GM23338 (cell line): ENCODE results near the gene CEP250. TPM values are rescaled to one million over a fixed set of nuclear protein-coding genes. Genes with fewer than 3 reads are reported as not detected.
A peak's percentile ranks its signal among the peaks of the same experiment; 100 is the strongest.

Experiments used
- ATAC-seq: fragments of 200-7000 bp; cut with Tn5 transposase; 3 replicates; pipeline ENCODE4 v1.9.1; 2020
- DNase-seq: peaks from one replicate; pipeline ENCODE4 v3.0.0-alpha.2; 2015; ENCODE audit warnings: low spot score
- H2AFZ ChIP-seq: fragments of 200-600 bp; sonication (generic); 2 replicates; pipeline ENCODE4 v1.8.0; 2016; ENCODE audit warnings: antibody characterized with exemption, mild to moderate bottlenecking, moderate library complexity
- H3F3A ChIP-seq: fragments of 200-600 bp; sonication (generic); replicated peaks from 2 replicates; pipeline ENCODE4 v1.8.0; 2017; ENCODE audit warnings: antibody characterized with exemption, mixed run types, low read depth
- H3K27ac ChIP-seq: fragments of 200-600 bp; sonication (generic); 2 replicates; pipeline ENCODE4 v1.6.1; 2016; ENCODE audit warnings: low read depth
- H3K27me3 ChIP-seq: fragments of 200-600 bp; sonication (generic); 2 replicates; pipeline ENCODE4 v1.8.0; 2016; ENCODE audit warnings: mild to moderate bottlenecking, mixed run types, moderate library complexity; ENCODE audit not compliant: insufficient read depth
- H3K36me3 ChIP-seq: fragments of 200-600 bp; sonication (generic); 2 replicates; pipeline ENCODE4 v1.8.0; 2016; ENCODE audit warnings: mild to moderate bottlenecking; ENCODE audit not compliant: insufficient read depth
- H3K4me1 ChIP-seq: fragments of 200-600 bp; sonication (generic); 2 replicates; pipeline ENCODE4 v1.8.0; 2016; ENCODE audit warnings: mild to moderate bottlenecking, moderate library complexity; ENCODE audit not compliant: insufficient read depth
- H3K4me2 ChIP-seq: fragments of 200-600 bp; sonication (generic); 2 replicates; pipeline ENCODE4 v1.7.1; 2017; ENCODE audit warnings: mixed run types
- H3K4me3 ChIP-seq: fragments of 200-600 bp; sonication (generic); 2 replicates; pipeline ENCODE4 v1.6.1; 2016; ENCODE audit warnings: mixed run types
- H3K79me2 ChIP-seq: fragments of 200-600 bp; sonication (generic); replicated peaks from 2 replicates; pipeline ENCODE4 v1.8.0; 2017; ENCODE audit warnings: mild to moderate bottlenecking; ENCODE audit not compliant: insufficient read depth
- H3K9me2 ChIP-seq: fragments of 200-600 bp; sonication (generic); 2 replicates; pipeline ENCODE4 v1.8.0; 2017; ENCODE audit not compliant: insufficient read depth
- H4K20me1 ChIP-seq: fragments of 200-600 bp; sonication (generic); replicated peaks from 2 replicates; pipeline ENCODE4 v1.8.0; 2017; ENCODE audit warnings: mild to moderate bottlenecking; ENCODE audit not compliant: insufficient read depth
- H3K27ac Mint-ChIP-seq: 2 replicates; pipeline ENCODE4 v1.8.0; 2020; ENCODE audit warnings: inconsistent platforms, mild to moderate bottlenecking, moderate library complexity, mixed read lengths
- H3K27me3 Mint-ChIP-seq: 3 replicates; pipeline ENCODE4 v1.8.0; 2022; ENCODE audit warnings: low read depth, mild to moderate bottlenecking, moderate library complexity, mixed read lengths, inconsistent platforms; ENCODE audit not compliant: insufficient read depth, poor library complexity
- H3K36me3 Mint-ChIP-seq: 3 replicates; pipeline ENCODE4 v1.8.0; 2021; ENCODE audit warnings: low read depth, mild to moderate bottlenecking, inconsistent platforms, moderate library complexity, mixed read lengths
- H3K4me1 Mint-ChIP-seq: 3 replicates; pipeline ENCODE4 v1.8.0; 2020; ENCODE audit warnings: mild to moderate bottlenecking, inconsistent platforms, mixed read lengths
- H3K4me3 Mint-ChIP-seq: 3 replicates; pipeline ENCODE4 v1.8.0; 2021; ENCODE audit warnings: moderate library complexity, mild to moderate bottlenecking, inconsistent platforms, mixed read lengths
- H3K9me3 Mint-ChIP-seq: 3 replicates; pipeline ENCODE4 v1.8.0; 2020; ENCODE audit warnings: moderate library complexity, mild to moderate bottlenecking, inconsistent platforms, mixed read lengths
- EZH2phosphoT487 ChIP-seq: fragments of 200-600 bp; sonication (generic); IDR thresholded peaks from one replicate; pipeline ENCODE4 v1.8.1; 2018; ENCODE audit warnings: antibody characterized with exemption; ENCODE audit not compliant: unreplicated experiment
- NANOG ChIP-seq: IDR thresholded peaks from 2 replicates; pipeline ENCODE4 v1.6.1; 2016; ENCODE audit warnings: antibody characterized with exemption, borderline replicate concordance
- POLR2AphosphoS5 ChIP-seq: IDR thresholded peaks from 2 replicates; pipeline ENCODE4 v1.6.1; 2016; ENCODE audit warnings: antibody characterized with exemption, low read depth
- ZNF114 ChIP-seq: fragments of 250-450 bp; sonication (Bioruptor Pico); IDR thresholded peaks from 2 replicates; pipeline ENCODE4 v1.5.0; 2020; ENCODE audit warnings: mild to moderate bottlenecking, moderate library complexity
- ZNF331 ChIP-seq: fragments of 250-450 bp; sonication (Bioruptor Pico); IDR thresholded peaks from 2 replicates; pipeline ENCODE4 v1.5.0; 2020; ENCODE audit warnings: low read depth, mild to moderate bottlenecking, moderate library complexity
- polyA plus RNA-seq: library from polyadenylated mRNA; unstranded; fragments of >200 nt; fragmentation: Nextera tagmentation; extraction: Ambion mirVana; gene quantifications from 2 replicates; pipeline ENCODE4 v1.2.1, GENCODE V29; 2016
- total RNA-seq: library from RNA; depleted of rRNA; stranded (reverse); fragments of >200 nt; shearing (Covaris generic); gene quantifications from 2 replicates; pipeline ENCODE4 v1.2.3, GENCODE V29; 2014
- TF ChIP-seq, protein P1 (sequence below): IDR thresholded peaks from one replicate; pipeline ENCODE4 v1.6.1; 2018; ENCODE audit warnings: antibody characterized with exemption; ENCODE audit not compliant: unreplicated experiment
- TF ChIP-seq, protein P2 (sequence below): IDR thresholded peaks from 2 replicates; pipeline ENCODE4 v1.6.1; 2016; ENCODE audit warnings: antibody characterized with exemption
- TF ChIP-seq, protein P3 (sequence below), 2 experiments: fragments of 200-600 bp in 1 of 2; sonication (generic) in 1 of 2; conservative IDR thresholded peaks; 2 replicates each; pipeline versions ENCODE4 v1.5.1 to v1.6.1; 2016 to 2017; ENCODE audit warnings: antibody characterized with exemption in 2 of 2, low read depth in 2 of 2, mild to moderate bottlenecking in 2 of 2, moderate library complexity in 1 of 2

Gene CEP250
- total and polyA plus RNA-seq, 2 experiments from 2014 or later: 28.0 to 29.1 TPM

DNA sequence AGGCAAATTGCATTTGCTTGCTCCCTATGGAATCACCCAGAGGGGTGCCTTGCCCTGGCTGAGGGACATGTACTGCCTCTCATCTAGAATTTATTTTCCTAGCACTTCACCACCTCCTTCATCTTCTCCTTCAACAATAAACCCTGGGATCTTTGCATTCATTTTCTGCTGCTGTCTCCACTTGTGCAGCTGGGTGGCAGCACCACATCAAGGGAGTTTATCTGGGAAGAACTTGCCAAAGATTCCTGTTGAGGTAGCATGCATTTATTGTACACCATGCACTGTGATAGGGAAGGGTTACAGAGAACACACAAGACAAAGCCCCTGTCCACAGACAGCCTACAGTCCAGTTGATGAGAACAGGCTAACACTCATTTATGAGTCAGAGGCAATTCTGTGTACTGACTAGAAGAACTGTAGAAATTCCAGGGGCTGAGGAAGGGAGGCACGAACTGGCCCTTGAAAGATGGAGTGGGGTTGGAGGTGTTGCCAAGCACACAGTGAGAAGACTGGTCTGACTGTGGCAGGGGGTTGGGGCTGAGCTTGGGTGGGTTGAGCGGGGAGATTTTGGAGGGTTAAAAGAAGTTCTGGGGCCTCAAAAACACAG is 56.5 kb downstream of the CEP250 start:
- no peaks in the 10 kb centered on the region for H3K27me3 ChIP-seq
- Mint-ChIP-seq H3K27me3 (peaks cover 8% of the 10 kb centered on the region), H3K27ac (no peak overlapping the region), H3K9me3 (no peaks in the 10 kb centered on the region), H3K4me1 (no peaks in the 10 kb centered on the region), H3K36me3 (peaks cover 25% of the 10 kb centered on the region), H3K4me3 (no peak overlapping the region)
- H3K4me3 ChIP-seq: no peak overlapping the region
- DNase-seq (peak; percentile 45), ATAC-seq (peak; percentile 42)
- no peaks in the 10 kb centered on the region for H3K9me2 ChIP-seq
- no peak overlapping the region for H3K4me2 ChIP-seq
- TF ChIP-seq ZNF114: no peak
- TF ChIP-seq, protein P1, sequence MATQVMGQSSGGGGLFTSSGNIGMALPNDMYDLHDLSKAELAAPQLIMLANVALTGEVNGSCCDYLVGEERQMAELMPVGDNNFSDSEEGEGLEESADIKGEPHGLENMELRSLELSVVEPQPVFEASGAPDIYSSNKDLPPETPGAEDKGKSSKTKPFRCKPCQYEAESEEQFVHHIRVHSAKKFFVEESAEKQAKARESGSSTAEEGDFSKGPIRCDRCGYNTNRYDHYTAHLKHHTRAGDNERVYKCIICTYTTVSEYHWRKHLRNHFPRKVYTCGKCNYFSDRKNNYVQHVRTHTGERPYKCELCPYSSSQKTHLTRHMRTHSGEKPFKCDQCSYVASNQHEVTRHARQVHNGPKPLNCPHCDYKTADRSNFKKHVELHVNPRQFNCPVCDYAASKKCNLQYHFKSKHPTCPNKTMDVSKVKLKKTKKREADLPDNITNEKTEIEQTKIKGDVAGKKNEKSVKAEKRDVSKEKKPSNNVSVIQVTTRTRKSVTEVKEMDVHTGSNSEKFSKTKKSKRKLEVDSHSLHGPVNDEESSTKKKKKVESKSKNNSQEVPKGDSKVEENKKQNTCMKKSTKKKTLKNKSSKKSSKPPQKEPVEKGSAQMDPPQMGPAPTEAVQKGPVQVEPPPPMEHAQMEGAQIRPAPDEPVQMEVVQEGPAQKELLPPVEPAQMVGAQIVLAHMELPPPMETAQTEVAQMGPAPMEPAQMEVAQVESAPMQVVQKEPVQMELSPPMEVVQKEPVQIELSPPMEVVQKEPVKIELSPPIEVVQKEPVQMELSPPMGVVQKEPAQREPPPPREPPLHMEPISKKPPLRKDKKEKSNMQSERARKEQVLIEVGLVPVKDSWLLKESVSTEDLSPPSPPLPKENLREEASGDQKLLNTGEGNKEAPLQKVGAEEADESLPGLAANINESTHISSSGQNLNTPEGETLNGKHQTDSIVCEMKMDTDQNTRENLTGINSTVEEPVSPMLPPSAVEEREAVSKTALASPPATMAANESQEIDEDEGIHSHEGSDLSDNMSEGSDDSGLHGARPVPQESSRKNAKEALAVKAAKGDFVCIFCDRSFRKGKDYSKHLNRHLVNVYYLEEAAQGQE: no peak
- TF ChIP-seq POLR2AphosphoS5: no peak
- TF ChIP-seq ZNF331 (CRISPR knock-in tag): no peak
- TF ChIP-seq, protein P2, sequence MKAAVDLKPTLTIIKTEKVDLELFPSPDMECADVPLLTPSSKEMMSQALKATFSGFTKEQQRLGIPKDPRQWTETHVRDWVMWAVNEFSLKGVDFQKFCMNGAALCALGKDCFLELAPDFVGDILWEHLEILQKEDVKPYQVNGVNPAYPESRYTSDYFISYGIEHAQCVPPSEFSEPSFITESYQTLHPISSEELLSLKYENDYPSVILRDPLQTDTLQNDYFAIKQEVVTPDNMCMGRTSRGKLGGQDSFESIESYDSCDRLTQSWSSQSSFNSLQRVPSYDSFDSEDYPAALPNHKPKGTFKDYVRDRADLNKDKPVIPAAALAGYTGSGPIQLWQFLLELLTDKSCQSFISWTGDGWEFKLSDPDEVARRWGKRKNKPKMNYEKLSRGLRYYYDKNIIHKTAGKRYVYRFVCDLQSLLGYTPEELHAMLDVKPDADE: no peak
- TF ChIP-seq EZH2phosphoT487: no peak
- TF ChIP-seq NANOG: no peak
- TF ChIP-seq, protein P3, sequence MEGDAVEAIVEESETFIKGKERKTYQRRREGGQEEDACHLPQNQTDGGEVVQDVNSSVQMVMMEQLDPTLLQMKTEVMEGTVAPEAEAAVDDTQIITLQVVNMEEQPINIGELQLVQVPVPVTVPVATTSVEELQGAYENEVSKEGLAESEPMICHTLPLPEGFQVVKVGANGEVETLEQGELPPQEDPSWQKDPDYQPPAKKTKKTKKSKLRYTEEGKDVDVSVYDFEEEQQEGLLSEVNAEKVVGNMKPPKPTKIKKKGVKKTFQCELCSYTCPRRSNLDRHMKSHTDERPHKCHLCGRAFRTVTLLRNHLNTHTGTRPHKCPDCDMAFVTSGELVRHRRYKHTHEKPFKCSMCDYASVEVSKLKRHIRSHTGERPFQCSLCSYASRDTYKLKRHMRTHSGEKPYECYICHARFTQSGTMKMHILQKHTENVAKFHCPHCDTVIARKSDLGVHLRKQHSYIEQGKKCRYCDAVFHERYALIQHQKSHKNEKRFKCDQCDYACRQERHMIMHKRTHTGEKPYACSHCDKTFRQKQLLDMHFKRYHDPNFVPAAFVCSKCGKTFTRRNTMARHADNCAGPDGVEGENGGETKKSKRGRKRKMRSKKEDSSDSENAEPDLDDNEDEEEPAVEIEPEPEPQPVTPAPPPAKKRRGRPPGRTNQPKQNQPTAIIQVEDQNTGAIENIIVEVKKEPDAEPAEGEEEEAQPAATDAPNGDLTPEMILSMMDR (conservative IDR thresholded peaks at IDR 0.05; ENCODE audit: low read depth in 2 of 2): peak; percentile 72 to 79
- no peak overlapping the region for H2AFZ ChIP-seq
- no peaks in the 10 kb centered on the region; the same call in 1 of the 2 replicates for H4K20me1 ChIP-seq
- no peaks in the 10 kb centered on the region for H3F3A ChIP-seq
- H3K79me2 ChIP-seq: no peaks in the 10 kb centered on the region
- H3K4me1 ChIP-seq: no peaks in the 10 kb centered on the region
- H3K27ac ChIP-seq: no peak overlapping the region
- H3K36me3 ChIP-seq: no peaks in the 10 kb centered on the region; the same call in 1 of the 2 replicates

DNA sequence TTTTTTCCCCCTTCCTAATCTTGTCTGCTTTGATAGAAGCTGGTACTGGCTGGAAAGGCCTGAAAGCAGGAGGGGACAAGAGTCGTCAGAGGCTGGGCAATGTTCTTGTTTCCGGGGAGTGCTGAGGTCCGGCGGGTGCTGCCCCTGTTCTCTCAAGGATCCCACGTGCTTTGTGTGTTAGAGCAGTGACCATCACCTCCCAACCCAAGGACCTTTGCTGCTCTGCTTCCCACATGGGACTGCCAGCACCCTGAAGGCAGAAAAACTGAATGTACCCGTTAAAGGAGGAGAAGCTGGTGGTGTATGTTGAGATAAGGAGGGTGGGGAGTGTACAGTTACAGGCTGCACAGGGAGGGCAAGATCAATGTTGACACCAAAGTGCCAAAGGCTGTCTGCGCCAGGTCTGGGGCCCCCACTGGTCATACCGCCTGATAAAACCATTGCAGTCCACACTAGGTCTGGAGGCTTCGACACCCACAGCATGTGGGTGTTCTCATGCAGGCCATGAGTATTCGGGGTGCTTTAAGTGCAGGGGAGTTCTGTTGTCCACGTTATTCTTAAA is 59.1 kb downstream of the CEP250 start:
- peaks cover 13% of the 10 kb centered on the region; the same call in 2 of the 3 replicates for H3K36me3 Mint-ChIP-seq
- no peak overlapping the region for H3K27ac Mint-ChIP-seq
- Histone ChIP-seq H3K36me3 (no peaks in the 10 kb centered on the region; the same call in 1 of the 2 replicates), H2AFZ (no peak overlapping the region), H3F3A (no peaks in the 10 kb centered on the region), H3K79me2 (no peaks in the 10 kb centered on the region), H3K4me2 (no peak overlapping the region), H3K9me2 (no peaks in the 10 kb centered on the region), H3K27ac (no peak overlapping the region), H3K27me3 (no peaks in the 10 kb centered on the region), H3K4me3 (no peak overlapping the region), H3K4me1 (no peaks in the 10 kb centered on the region), H4K20me1 (no peaks in the 10 kb centered on the region)
- peaks cover 16% of the 10 kb centered on the region for H3K27me3 Mint-ChIP-seq
- no peak for DNase-seq
- H3K4me1 Mint-ChIP-seq: no peaks in the 10 kb centered on the region
- no peak overlapping the region for H3K4me3 Mint-ChIP-seq
- ATAC-seq: no peak
- H3K9me3 Mint-ChIP-seq: no peaks in the 10 kb centered on the region
- TF ChIP-seq, protein P1: no peak
- TF ChIP-seq ZNF331 (CRISPR knock-in tag): no peak
- TF ChIP-seq, protein P2: no peak
